Measurements from ENCODE around the gene SPSB4.

The SPSB4 gene

GRCh38 chr3:141167681-141168080 lies 116.5 kb downstream of the SPSB4 start:
- DNase-seq = no peak

GRCh38 chr3:141170678-141171295 lies 119.6 kb downstream of the SPSB4 start:
- DNase-seq = no peak

GRCh38 chr3:141174674-141175073 lies 123.5 kb downstream of the SPSB4 start:
- DNase-seq = no peak

- DNase-seq = no peak
Measured at GRCh38 chr3:141176775-141177174, 125.6 kb downstream of the SPSB4 start.

- no peak for DNase-seq
Measured at GRCh38 chr3:141178026-141178425, 126.9 kb downstream of the SPSB4 start.

GRCh38 chr3:141178551-141178950 lies 127.4 kb downstream of the SPSB4 start:
- no peak for DNase-seq

- DNase-seq = no peak
Measured at GRCh38 chr3:141179983-141180382, 128.8 kb downstream of the SPSB4 start.

- no peak for DNase-seq
Measured at GRCh38 chr3:141181196-141181595, 130.0 kb downstream of the SPSB4 start.

GRCh38 chr3:141181819-141182218 lies 130.7 kb downstream of the SPSB4 start:
- no peak for DNase-seq

GRCh38 chr3:141183606-141184005 lies 132.5 kb downstream of the SPSB4 start:
- DNase-seq = no peak

- DNase-seq = no peak
Measured at GRCh38 chr3:141184430-141184829, 133.3 kb downstream of the SPSB4 start.

GRCh38 chr3:141191097-141191749 lies 140.1 kb downstream of the SPSB4 start:
- no peak for DNase-seq

- peak; percentile 96 for DNase-seq
Measured at GRCh38 chr3:141192345-141192744, 141.2 kb downstream of the SPSB4 start.

GRCh38 chr3:141193066-141193830 lies 142.1 kb downstream of the SPSB4 start:
- no peak for DNase-seq

All from CD4-positive, alpha-beta T cell treated with Interleukin-17A for 1 hour (primary cell).